Dermis blood vessel endothelial cell (primary cell): ENCODE measurements around the gene PLXDC1. TPM values are rescaled to one million over a fixed set of nuclear protein-coding genes. Genes with fewer than 3 reads are reported as not detected.

ENCODE experiments used
- total RNA-seq: library from RNA; depleted of rRNA; stranded (reverse); fragments of >200 nt; gene quantifications from 2 replicates; pipeline ENCODE4 v1.2.3, GENCODE V29; 2014

The PLXDC1 gene
- total RNA-seq, 1 donor from 2014 or later = not detected

Other genes starting within 250 kb of the PLXDC1 start
- gene FBXO47, start 184.2 kb downstream of the PLXDC1 start, total RNA-seq = not detected in 2 replicates
- gene ARL5C, start 14.5 kb upstream of the PLXDC1 start, total RNA-seq = not detected in 2 replicates
- gene CACNB1, start 46.0 kb upstream of the PLXDC1 start, total RNA-seq = 1.0 and 2.8 TPM in 2 replicates
- gene RPL19, start 48.6 kb upstream of the PLXDC1 start, total RNA-seq = 1,928 and 2,101 TPM in 2 replicates
- 0.05 and 0.34 TPM in 2 replicates for gene STAC2, start 74.3 kb upstream of the PLXDC1 start, total RNA-seq
- 20.2 and 23.3 TPM in 2 replicates for gene FBXL20, start 250.0 kb upstream of the PLXDC1 start, total RNA-seq